KBM-7 (cell line): Measurements from ENCODE around the gene BTBD19.
"Not testable (repeated sequence)": the region's sequence is repeated elsewhere in the genome, so short reads cannot be mapped to it uniquely, and the experiment has no call there.

ENCODE experiments used
- DNase-seq: peaks from one replicate; pipeline ENCODE4 v3.0.0-alpha.2; 2015
- in situ Hi-C: fragments of 300-500 bp; cut with MboI; formaldehyde crosslinking; loops from 2 replicates; pipeline ENCODE4 v1.14.3; 2020; ENCODE audit warnings: low sequenced_read_pairs, low pct_unique_long_range_greater_than_20kb, mixed read lengths

BTBD19 gene

GRCh38 chr1:44822131-44822701 lies 13.9 kb downstream of the BTBD19 start:
- in situ Hi-C loops, result no loop called here

DNA sequence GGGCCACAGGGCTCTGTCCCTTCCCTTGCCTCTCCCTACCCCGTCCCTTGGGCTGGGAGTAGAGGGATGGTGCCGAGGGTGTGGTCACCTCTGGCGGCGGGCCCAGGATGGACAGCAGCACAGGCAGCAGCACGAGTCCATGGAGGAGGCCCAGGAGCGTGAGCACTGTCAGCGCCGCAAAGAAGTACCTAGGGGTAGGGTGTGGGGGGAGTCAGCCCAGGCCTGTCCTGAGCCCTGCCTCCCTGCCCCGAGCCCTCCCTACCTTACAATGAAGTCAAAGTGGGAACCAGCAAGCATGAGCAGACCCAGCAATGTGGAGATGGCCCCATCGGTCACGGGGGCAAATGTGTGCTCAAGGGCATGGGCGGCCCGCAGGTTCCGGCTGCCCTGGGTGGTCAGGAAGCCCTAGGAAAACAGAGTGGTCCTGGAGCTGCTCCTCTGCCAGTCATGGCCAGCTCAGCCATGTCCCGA lies 14.7 kb downstream of the BTBD19 start:
- in situ Hi-C loops, result no loop called here
- no peak for DNase-seq

More at GRCh38 chr1:44822131-44822701, 13.9 kb downstream of the BTBD19 start:
- no peak for DNase-seq

DNA sequence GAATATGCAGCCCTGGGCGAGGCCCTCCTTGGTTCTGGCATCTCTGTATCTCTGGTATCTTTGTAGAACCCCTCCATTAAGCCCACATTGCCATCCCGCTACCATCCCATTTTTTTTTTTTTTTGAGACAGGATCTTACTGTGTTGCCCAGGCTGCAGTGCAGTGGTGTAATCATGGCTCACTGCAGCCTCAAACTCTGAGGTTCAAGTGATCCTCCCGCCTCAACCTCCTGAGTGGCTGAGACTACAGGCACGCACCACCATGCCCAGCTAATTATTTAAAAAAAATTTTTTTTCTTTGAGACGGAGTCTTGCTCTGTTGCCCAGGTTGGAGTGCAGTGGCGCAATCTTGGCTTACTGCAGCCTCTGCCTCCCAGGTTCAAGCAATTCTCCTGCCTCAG lies 16.1 kb downstream of the BTBD19 start:
- in situ Hi-C loops, DNase-seq: not testable (repeated sequence)

- DNase-seq, result peak; percentile 88
- in situ Hi-C loops, result no loop called here
Measured at GRCh38 chr1:44826375-44827196, 18.3 kb downstream of the BTBD19 start.

DNA sequence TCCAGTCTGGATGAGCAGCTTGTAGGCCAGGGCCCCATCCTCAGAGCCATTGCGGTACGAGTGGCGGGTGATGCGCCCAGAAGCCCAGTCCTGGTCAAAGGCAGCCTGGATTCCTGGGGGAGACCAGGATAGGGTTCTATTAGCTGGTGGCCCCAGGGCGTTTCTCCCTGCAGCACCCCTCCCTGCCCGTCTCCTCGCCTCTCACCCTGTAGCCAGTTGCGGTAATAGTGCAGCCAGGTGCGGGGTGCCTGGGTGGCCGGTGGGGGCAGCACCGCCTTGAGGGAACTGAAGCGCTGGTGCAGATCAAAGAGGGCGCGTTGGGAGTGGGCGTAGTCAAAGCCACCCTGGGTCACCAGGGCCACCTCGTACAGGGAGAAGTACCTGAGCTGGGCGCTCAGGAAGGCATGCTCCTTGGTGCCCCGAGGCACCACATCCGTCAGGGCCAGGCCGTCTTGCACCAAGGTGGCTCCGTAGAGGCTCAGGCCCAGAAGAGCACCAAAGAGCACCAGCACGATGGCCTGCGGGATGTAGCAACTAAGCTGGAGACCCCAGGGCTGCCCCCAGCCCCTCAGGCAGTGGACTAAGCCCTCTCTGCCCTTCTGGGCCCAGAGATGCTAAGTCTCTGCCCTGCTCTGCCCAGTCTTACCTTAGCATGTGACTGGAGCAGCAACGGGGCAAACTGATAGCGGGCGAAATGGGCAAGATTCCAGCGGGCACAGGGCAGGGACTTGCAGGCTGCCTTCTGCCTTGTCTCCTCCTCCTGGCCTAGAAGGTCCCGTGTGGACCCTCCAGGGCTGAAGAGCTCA lies 19.1 kb downstream of the BTBD19 start:
- no peak for DNase-seq
- in situ Hi-C loops, result no loop called here

GRCh38 chr1:44828003-44828651 lies 19.8 kb downstream of the BTBD19 start:
- in situ Hi-C loops, result no loop called here
- DNase-seq, result no peak

DNA sequence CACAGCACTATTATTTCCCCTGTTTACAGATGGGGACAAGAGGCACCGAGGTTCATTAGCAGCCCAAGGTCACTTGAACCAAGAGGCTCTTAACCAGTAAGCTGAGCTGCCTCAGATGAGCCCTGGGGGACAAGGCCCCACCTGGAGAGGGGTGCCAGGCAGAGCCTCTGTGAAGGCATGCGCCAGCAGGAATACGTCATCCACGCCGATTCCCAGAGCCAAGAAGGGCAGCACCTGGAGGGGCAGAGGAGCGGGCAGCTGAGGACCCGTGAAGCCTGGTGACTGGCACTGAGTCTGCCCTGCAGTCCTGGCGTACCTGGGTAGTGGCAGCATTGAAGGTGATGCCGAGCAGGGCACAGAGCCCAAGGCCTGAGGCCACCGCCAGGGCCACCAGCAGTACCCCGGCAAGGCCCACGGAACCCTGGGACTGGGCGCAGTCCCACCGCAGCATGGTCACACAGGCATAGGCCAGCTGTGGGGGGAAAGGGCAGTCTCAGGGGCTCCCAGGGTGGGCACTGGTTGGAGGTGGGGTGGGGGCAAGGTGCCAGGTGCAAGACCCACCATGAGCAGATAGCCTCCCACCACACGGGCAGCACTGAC lies 20.6 kb downstream of the BTBD19 start:
- in situ Hi-C loops, result no loop called here

DNA sequence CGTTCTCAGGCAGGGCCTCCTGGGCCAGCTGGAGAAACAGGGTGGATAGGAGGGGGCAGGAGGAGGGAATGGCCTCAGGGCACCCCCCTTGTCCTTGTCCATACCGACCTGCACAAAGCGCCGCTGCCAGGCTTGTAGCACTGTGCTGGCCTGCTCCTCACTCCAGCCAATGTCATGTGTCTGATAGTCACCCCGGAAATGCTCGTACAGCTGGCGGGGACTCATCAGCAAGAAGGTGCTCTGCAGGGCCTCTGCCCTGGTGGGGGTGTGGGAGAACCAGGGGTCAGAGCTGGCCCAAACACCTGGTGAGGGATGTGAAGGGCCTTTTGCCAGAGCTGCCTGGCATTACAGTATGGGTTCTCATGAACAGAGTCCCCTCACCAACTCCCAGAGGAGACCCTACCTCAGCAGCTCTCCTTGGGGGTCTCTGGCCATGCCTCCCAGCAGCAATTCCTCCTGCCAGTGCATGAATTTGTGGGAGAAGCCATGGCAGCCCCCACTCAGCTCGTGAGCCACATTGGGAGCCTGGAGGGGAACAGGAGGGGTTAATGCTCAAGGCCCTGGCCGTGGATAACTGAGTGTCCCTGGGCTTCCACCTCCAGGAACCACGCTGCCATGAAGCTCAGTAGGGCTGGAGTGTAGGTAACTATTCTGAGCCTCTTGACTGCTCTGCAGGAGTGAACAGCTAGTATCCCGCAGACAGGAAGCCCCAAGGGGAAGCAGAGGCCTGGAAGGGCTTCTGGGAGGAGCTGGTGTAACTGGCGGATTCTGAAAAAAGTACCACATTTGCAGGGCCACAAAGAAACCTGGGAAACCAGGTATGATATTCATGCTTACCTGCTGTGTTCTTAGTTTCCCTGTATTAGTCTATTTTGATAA lies 21.4 kb downstream of the BTBD19 start:
- in situ Hi-C loops, result no loop called here
- peak; percentile 55 for DNase-seq

More for the DNA sequence above, 20.6 kb downstream of the BTBD19 start:
- DNase-seq, result no peak

GRCh38 chr1:44830900-44831304 lies 22.6 kb downstream of the BTBD19 start:
- in situ Hi-C loops, result no loop called here
- no peak for DNase-seq

- no peak for DNase-seq
- in situ Hi-C loops, result no loop called here
Measured at GRCh38 chr1:44831516-44831915, 23.2 kb downstream of the BTBD19 start.

GRCh38 chr1:44832056-44832705 lies 23.9 kb downstream of the BTBD19 start:
- in situ Hi-C loops, result no loop called here
- DNase-seq, result no peak

DNA sequence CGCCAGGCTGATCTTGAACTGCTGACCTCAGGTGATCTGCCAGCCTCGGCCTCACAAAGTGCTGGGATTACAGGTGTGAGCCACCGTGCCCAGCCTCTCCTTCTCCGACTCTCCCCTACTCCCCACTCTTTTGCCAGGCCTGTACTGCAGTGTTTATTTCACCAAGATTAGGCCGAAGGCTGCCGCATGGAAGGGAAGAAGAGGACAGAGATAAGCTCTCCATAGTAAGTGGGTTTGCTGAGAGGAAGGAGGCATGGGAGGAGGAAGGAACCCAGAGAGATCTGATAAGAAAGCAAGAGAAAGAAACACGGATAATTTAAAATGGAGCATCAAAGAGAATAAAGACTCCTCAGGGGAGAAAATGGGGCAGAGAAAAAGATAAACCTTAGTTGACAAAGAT lies 26.0 kb downstream of the BTBD19 start:
- in situ Hi-C loops, result no loop called here
- no peak for DNase-seq

DNA sequence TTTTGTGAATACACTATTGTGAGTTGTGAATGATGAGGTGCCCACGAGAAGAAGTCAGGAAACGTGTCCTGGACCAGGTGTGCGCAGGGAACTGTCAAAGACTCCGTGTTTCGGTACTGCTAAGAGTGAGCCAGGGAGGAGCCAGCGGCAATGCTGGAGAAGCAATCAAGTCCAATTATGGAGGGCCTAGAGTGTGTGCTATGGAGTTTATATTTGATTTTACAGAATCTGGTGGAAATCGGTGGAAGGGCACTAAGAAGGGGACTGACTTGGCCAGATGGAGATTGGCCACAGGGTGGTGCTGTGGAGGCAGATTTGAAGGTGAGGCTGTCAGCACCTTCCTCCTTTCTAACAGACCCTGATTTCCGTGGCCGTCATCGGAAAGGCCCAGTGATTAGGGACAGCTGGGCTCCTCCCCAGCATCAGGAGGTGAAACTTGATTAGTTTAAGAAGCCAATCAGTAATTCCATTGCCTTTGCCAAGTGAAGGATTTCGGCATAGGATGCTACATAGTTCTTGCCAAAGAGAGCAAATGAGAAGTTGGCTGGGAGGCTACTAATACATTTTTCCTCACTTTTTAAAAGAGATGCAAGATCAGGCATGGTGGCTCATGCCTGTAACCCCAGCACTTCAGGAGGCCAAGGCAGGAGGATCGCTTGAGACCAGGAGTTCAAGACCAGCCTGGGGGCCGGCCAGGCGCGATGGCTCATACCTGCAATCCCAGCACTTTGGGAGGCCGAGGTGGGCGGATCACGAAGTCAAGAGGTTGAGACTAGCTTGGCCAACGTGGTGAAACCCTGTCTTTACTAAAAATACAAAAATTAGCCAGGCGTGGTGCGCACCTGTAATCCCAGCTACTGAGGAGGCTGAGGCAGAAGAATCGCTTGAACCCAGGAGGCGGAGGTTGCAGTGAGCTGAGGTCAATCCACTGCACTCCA lies 27.7 kb downstream of the BTBD19 start:
- in situ Hi-C loops, result no loop called here
- peak; percentile 88 for DNase-seq

- DNase-seq, in situ Hi-C loops: not testable (repeated sequence)
Measured at GRCh38 chr1:44838294-44838693, 30.0 kb downstream of the BTBD19 start.

DNA sequence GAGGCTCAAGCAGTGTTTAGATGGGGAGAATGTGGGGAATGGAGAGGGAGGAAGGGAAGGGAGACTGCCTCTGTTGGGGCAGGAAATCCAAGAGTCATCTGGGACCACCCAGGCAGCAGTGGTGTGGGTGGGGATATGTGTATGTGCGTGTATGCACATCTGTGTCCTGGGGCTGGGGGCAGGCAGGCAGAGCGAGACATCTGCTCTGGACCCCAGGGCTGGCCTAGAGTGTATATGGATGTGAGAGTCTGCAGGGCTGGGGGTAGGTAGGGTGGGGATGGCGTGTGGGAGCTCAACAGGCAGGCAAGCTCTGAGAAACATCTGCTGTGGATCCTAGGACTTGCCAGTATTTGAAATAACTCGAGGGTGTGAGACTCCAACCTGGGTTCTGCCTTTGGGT lies 31.3 kb downstream of the BTBD19 start:
- in situ Hi-C loops, result no loop called here
- no peak for DNase-seq

- in situ Hi-C loops, result no loop called here
- no peak for DNase-seq
Measured at GRCh38 chr1:44842486-44842861, 34.2 kb downstream of the BTBD19 start.
